HepG2 (cell line): ENCODE measurements around the gene CIAO3. TPM values are rescaled to one million over a fixed set of nuclear protein-coding genes. Genes with fewer than 3 reads are reported as not detected.

Experiments
- CREM ChIP-seq, 2 experiments: sonication (generic) in 1 of 2; formaldehyde crosslinking in 1 of 2; IDR thresholded peaks; 2 replicates each; pipeline versions ENCODE4 v1.4.0 to v1.6.1; 2016 to 2020; ENCODE audit warnings: antibody characterized with exemption in 1 of 2, mild to moderate bottlenecking in 1 of 2, missing genetic modification reagents in 1 of 2
- EEA1 ChIP-seq: sonication (generic); formaldehyde crosslinking; IDR thresholded peaks from 2 replicates; pipeline ENCODE4 v1.5.1; 2020; ENCODE audit warnings: mild to moderate bottlenecking, missing genetic modification reagents, borderline replicate concordance
- HNF4G ChIP-seq, 2 experiments: sonication (generic) in 1 of 2; formaldehyde crosslinking in 1 of 2; IDR thresholded peaks; 2 replicates each; pipeline versions ENCODE4 v1.4.0 to v1.6.1; 2011 to 2020; ENCODE audit warnings: borderline replicate concordance in 2 of 2, low read depth in 2 of 2, mild to moderate bottlenecking in 2 of 2, low read length in 1 of 2, missing genetic modification reagents in 1 of 2, moderate library complexity in 1 of 2
- POLR2AphosphoS5 ChIP-seq: IDR thresholded peaks from 2 replicates; pipeline ENCODE4 v1.6.1; 2012; ENCODE audit warnings: low read depth, low read length
- RARA ChIP-seq: IDR thresholded peaks from 2 replicates; pipeline ENCODE4 v1.6.1; 2016; ENCODE audit warnings: missing genetic modification reagents, missing compliant biosample characterization
- SOX6 ChIP-seq, 2 experiments: fragments of 450-650 bp in 1 of 2; sonication (generic) in 1 of 2; formaldehyde crosslinking in 1 of 2; IDR thresholded peaks; 2 replicates each; pipeline versions ENCODE4 v1.4.0 to v1.6.1; 2017 to 2020; ENCODE audit warnings: antibody characterized with exemption in 1 of 2, mild to moderate bottlenecking in 1 of 2, missing genetic modification reagents in 1 of 2
- ZBTB3 ChIP-seq: sonication (generic); formaldehyde crosslinking; IDR thresholded peaks from 2 replicates; pipeline ENCODE4 v1.4.0; 2020; ENCODE audit warnings: low read depth, mild to moderate bottlenecking, moderate library complexity, missing genetic modification reagents, borderline replicate concordance
- ZNF703 ChIP-seq: sonication (generic); formaldehyde crosslinking; IDR thresholded peaks from 2 replicates; pipeline ENCODE4 v1.5.1; 2020; ENCODE audit warnings: missing genetic modification reagents, mild to moderate bottlenecking, moderate library complexity, borderline replicate concordance
- ZNF713 ChIP-seq: sonication (generic); formaldehyde crosslinking; IDR thresholded peaks from 2 replicates; pipeline ENCODE4 v1.4.0; 2020; ENCODE audit warnings: mild to moderate bottlenecking, missing genetic modification reagents
- polyA plus RNA-seq, 8 experiments: library from polyadenylated mRNA; depleted of rRNA in 3 of 8; stranded (reverse) in 7 of 8; unstranded in 1 of 8; fragments of >200 nt; fragmentation: Illumina TruSeq in 4 of 8; extraction: Trizol in 4 of 8; gene quantifications; 2 replicates each; pipeline versions ENCODE4 v1.2.1 to v1.2.3, GENCODE V29; 2011 to 2016; ENCODE audit warnings: low read depth in 4 of 8, missing spikeins in 1 of 8, mixed read lengths in 1 of 8; ENCODE audit not compliant: insufficient read depth in 1 of 8
- total RNA-seq, 5 experiments: library from RNA; depleted of rRNA; stranded (reverse); fragments of >200 nt; fragmentation: Illumina TruSeq; extraction: Trizol; gene quantifications; 2 replicates each; pipeline ENCODE4 v1.2.3, GENCODE V29; 2016; ENCODE audit warnings: low read depth in 1 of 5
- TF ChIP-seq, protein P1 (sequence below): sonication (generic); formaldehyde crosslinking; IDR thresholded peaks from 2 replicates; pipeline ENCODE4 v1.8.1; 2023; ENCODE audit warnings: mild to moderate bottlenecking, inconsistent platforms, moderate library complexity, missing genetic modification reagents, borderline replicate concordance
- TF ChIP-seq, protein P2 (sequence below): sonication (generic); formaldehyde crosslinking; IDR thresholded peaks from 2 replicates; pipeline ENCODE4 v1.5.1; 2020; ENCODE audit warnings: missing genetic modification reagents, mild to moderate bottlenecking, borderline replicate concordance
- TF ChIP-seq, protein P3 (sequence below): sonication (generic); formaldehyde crosslinking; IDR thresholded peaks from 2 replicates; pipeline ENCODE4 v1.4.0; 2020; ENCODE audit warnings: missing genetic modification reagents
- TF ChIP-seq, protein P4 (sequence below): sonication (generic); formaldehyde crosslinking; IDR thresholded peaks from one replicate; pipeline ENCODE4 v1.5.1; 2020; ENCODE audit warnings: mild to moderate bottlenecking, missing genetic modification reagents; ENCODE audit errors: not compliant biosample characterization

CIAO3 gene
- total and polyA plus RNA-seq, 2 of the 13 experiments (the other 11 are each of a cell fraction or from before 2014, with no cell fraction given): 21.7 to 25.0 TPM

DNA sequence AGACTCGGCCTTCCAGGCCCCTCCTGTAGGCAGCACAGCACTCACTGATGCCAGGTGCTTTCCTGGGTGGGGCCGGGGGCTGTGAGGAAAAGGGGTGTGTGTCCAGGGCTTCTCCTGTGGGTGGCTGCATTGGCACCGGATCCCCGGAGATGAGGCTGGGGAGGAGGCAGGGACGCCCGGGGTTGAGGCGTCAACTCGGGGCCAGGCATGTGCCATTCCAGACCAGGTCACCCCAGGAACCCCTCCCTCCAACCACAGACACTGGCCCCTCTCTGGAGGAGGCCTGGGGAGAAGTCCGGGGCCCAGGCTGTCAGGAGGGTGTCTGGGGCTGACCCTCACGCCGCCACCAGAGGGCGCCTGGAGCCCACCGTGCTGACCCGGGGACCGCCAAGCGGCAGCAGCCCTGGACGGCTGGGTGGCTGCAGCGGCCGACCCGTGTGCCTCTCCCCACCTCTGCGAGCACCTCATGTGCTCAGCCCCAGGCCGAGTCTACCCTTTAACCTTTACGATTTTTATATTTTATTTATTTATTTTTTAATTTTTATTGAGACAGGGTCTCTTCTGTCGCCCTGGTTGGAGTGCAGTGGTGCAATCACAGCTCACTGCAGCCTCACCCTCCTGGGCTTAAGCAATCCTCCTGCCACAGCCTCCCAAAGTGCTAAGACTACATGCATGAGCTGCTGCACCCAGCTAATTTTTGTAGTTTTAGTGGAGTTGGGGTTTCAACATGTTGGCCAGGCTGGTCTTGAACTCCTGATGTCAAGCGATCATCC is 29.1 kb downstream of the CIAO3 start (continued):
- TF ChIP-seq SOX6 (IDR thresholded peaks at IDR 0.05) (no peak), SOX6 (CRISPR knock-in tag; IDR thresholded peaks at IDR 0.05) (no peak), HNF4G (IDR thresholded peaks at IDR 0.05; ENCODE audit: borderline replicate concordance, low read depth, low read length) (no peak), HNF4G (CRISPR knock-in tag; IDR thresholded peaks at IDR 0.05; ENCODE audit: borderline replicate concordance, low read depth) (no peak), ZNF703 (CRISPR knock-in tag) (no peak), POLR2AphosphoS5 (no peak), CREM (IDR thresholded peaks at IDR 0.05) (no peak), CREM (CRISPR knock-in tag; IDR thresholded peaks at IDR 0.05) (no peak), RARA (CRISPR knock-in tag) (no peak; the same call in 1 of the 2 replicates), EEA1 (no peak), ZNF713 (CRISPR knock-in tag) (no peak), ZBTB3 (CRISPR knock-in tag) (no peak)
- TF ChIP-seq, protein P1, sequence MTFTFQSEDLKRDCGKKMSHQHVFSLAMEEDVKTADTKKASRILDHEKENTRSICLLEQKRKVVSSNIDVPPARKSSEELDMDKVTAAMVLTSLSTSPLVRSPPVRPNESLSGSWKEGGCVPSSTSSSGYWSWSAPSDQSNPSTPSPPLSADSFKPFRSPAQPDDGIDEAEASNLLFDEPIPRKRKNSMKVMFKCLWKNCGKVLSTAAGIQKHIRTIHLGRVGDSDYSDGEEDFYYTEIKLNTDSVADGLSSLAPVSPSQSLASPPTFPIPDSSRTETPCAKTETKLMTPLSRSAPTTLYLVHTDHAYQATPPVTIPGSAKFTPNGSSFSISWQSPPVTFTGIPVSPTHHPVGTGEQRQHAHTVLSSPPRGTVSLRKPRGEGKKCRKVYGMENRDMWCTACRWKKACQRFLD (CRISPR knock-in tag): no peak
- TF ChIP-seq, protein P2, sequence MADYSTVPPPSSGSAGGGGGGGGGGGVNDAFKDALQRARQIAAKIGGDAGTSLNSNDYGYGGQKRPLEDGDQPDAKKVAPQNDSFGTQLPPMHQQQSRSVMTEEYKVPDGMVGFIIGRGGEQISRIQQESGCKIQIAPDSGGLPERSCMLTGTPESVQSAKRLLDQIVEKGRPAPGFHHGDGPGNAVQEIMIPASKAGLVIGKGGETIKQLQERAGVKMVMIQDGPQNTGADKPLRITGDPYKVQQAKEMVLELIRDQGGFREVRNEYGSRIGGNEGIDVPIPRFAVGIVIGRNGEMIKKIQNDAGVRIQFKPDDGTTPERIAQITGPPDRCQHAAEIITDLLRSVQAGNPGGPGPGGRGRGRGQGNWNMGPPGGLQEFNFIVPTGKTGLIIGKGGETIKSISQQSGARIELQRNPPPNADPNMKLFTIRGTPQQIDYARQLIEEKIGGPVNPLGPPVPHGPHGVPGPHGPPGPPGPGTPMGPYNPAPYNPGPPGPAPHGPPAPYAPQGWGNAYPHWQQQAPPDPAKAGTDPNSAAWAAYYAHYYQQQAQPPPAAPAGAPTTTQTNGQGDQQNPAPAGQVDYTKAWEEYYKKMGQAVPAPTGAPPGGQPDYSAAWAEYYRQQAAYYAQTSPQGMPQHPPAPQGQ (CRISPR knock-in tag): no peak
- TF ChIP-seq, protein P3, sequence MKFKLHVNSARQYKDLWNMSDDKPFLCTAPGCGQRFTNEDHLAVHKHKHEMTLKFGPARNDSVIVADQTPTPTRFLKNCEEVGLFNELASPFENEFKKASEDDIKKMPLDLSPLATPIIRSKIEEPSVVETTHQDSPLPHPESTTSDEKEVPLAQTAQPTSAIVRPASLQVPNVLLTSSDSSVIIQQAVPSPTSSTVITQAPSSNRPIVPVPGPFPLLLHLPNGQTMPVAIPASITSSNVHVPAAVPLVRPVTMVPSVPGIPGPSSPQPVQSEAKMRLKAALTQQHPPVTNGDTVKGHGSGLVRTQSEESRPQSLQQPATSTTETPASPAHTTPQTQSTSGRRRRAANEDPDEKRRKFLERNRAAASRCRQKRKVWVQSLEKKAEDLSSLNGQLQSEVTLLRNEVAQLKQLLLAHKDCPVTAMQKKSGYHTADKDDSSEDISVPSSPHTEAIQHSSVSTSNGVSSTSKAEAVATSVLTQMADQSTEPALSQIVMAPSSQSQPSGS (CRISPR knock-in tag): no peak
- TF ChIP-seq, protein P4, sequence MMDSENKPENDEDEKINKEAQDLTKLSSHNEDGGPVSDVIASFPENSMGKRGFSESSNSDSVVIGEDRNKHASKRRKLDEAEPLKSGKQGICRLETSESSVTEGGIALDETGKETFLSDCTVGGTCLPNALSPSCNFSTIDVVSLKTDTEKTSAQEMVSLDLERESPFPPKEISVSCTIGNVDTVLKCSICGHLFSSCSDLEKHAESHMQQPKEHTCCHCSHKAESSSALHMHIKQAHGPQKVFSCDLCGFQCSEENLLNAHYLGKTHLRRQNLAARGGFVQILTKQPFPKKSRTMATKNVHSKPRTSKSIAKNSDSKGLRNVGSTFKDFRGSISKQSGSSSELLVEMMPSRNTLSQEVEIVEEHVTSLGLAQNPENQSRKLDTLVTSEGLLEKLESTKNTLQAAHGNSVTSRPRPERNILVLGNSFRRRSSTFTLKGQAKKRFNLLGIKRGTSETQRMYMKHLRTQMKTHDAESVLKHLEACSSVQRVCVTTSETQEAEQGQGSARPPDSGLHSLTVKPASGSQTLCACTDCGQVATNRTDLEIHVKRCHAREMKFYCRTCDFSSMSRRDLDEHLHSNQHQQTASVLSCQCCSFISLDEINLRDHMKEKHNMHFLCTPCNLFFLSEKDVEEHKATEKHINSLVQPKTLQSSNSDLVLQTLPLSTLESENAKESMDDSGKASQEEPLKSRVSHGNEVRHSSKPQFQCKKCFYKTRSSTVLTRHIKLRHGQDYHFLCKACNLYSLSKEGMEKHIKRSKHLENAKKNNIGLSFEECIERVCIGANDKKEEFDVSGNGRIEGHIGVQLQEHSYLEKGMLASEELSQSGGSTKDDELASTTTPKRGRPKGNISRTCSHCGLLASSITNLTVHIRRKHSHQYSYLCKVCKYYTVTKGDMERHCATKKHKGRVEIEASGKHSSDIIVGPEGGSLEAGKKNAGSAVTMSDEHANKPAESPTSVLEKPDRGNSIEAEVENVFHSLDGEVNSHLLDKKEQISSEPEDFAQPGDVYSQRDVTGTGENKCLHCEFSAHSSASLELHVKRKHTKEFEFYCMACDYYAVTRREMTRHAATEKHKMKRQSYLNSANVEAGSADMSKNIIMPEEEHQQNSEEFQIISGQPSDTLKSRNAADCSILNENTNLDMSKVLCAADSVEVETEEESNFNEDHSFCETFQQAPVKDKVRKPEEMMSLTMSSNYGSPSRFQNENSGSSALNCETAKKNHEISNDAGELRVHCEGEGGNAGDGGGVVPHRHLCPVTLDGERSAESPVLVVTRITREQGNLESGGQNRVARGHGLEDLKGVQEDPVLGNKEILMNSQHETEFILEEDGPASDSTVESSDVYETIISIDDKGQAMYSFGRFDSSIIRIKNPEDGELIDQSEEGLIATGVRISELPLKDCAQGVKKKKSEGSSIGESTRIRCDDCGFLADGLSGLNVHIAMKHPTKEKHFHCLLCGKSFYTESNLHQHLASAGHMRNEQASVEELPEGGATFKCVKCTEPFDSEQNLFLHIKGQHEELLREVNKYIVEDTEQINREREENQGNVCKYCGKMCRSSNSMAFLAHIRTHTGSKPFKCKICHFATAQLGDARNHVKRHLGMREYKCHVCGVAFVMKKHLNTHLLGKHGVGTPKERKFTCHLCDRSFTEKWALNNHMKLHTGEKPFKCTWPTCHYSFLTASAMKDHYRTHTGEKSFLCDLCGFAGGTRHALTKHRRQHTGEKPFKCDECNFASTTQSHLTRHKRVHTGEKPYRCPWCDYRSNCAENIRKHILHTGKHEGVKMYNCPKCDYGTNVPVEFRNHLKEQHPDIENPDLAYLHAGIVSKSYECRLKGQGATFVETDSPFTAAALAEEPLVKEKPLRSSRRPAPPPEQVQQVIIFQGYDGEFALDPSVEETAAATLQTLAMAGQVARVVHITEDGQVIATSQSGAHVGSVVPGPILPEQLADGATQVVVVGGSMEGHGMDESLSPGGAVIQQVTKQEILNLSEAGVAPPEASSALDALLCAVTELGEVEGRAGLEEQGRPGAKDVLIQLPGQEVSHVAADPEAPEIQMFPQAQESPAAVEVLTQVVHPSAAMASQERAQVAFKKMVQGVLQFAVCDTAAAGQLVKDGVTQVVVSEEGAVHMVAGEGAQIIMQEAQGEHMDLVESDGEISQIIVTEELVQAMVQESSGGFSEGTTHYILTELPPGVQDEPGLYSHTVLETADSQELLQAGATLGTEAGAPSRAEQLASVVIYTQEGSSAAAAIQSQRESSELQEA (CRISPR knock-in tag): no peak
